HuH-7 (cell line): Measurements from ENCODE around the gene CD14.
"Not testable (repeated sequence)": the region's sequence is repeated elsewhere in the genome, so short reads cannot be mapped to it uniquely, and the experiment has no call there.

ENCODE experiments used
- DNase-seq: peaks from one replicate; pipeline ENCODE4 v3.0.0; 2011; ENCODE audit warnings: low spot score

CD14 gene

DNA sequence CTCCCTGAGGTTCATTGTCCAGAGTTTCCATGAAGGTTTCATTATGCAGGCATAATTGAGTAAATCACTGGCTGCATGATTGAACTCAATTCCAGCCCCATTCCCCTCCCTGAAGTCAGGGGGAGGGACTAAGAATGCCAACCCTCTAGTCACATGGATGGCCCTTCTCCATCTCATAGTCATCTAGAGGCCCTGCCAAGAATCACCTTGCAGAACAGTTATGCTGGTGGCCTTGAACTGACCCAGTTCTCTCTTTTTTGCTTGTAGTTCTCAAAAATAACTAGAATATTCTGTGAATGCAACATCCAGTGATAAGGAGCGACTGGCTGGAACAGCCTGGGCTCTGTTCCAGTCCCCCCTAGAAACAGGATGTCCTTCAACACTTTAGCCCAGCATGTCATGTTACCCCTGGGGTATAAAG is 36.6 kb downstream of the CD14 start:
- DNase-seq, result no peak

DNA sequence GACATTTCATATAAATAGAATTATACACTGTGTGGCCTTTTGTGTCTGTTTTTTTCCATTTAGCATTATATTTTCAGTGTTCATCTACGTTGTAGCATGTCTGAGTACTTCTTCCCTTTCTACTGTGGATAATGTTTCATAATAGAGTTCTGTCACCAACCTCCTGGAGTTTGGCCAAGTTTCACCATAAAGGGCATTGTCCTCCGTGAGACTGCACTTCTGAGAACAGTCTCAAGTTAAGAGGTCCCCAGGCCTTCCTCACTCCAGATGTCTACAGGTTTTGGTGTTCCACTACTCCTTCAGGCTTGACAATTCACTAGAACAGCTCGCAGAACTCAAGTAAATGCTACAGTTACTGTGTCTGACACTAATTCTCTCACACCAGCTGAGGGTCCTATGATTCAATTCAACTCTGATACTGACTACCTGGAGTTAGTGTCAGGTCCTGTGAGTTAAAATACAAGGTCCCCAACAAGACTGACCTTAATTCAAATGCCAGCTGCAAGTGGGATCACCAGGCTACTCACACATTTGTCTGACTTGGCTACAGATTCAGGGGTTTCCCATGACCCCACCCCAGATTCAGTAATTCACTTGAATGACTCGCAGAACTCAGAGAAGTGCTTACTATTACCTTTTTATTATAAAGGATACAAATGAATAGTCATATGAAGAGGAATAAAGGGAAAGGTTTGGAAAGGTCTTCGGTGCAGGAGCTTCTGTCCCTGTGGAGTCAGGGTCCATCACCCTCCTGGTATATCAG is 37.3 kb downstream of the CD14 start:
- no peak for DNase-seq

DNA sequence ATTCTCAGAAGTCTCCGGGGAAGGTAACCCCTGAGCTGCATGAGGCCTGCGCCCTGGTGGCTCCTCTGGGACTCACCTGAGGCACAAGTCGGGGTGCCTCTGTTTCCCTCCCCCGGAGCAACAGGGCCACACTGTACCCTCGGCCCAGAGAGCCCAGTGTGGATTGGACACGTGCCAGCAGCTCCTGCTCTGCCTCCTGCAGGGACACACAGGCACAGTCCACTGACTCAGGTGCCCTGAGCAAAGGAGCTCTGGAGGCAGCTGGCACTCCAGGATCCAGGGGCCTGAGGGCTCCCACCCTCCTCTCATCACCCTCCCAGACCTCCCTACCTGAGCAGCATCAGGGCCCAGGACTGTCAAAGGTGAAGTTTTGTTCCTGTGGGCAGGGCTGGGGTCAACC is 38.8 kb downstream of the CD14 start:
- DNase-seq, result no peak

DNA sequence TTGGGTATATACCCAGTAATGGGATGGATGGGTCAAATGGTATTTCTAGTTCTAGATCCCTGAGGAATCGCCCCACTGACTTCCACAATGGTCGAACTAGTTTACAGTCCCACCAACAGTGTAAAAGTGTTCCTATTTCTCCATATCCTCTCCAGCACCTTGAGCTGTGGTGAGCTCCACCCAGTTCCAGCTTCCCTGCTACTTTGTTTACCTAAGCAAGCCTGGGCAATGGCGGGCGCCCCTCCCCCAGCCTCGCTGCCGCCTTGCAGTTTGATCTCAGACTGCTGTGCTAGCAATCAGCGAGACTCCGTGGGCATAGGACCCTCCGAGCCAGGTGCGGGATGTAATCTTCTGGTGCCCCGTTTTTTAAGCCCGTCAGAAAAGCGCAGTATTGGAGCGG is 39.9 kb downstream of the CD14 start:
- not testable (repeated sequence) for DNase-seq

DNA sequence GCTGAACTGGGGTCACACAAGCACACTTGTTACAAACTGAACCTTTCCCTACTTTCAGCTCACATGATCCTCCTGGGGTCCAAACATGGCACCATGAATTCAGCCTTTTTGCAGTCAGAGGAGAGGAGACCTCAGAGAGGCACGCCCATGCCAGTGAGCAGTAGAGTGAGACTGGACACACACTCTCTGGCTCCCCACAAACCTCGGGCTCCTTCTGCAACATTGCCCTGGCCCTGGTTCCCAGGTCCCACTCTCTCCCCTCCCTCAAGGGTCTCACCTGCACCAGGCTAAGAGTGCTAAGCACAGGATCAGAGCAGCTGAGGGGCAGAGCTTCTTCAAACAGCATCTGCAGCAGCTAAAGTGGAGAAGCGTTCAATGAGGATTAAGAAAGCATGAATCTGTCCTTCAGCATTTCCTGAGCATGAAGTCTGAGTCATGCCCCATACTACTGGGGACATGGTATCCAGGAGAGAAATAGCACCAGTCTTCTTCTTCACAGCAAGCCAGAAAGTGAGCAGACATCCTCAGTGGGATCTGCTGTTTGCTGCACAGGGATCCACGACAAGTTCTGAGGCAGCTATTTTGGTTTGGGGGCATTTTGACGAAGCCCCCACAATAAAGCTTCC is 41.1 kb downstream of the CD14 start:
- DNase-seq, result no peak

DNA sequence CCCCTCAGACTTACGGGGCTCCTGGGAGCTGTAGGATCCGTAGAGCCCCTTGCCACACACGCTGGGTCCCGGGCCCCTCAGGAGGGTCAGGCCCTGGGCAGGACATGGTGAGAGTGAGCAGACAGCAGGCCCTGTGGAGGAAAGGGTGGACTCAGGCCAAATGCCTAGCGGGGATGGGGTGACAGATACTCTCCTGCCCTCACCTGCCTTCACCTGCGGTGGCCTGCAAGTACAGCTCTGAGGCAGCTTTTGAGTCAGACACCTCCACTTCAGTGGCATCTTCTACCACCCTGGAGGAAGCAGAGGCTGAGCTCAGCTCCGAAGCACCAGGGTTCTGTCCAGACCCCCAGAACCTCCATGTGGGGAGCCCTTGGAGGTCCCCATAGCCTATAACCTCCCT is 42.1 kb downstream of the CD14 start:
- no peak for DNase-seq

DNA sequence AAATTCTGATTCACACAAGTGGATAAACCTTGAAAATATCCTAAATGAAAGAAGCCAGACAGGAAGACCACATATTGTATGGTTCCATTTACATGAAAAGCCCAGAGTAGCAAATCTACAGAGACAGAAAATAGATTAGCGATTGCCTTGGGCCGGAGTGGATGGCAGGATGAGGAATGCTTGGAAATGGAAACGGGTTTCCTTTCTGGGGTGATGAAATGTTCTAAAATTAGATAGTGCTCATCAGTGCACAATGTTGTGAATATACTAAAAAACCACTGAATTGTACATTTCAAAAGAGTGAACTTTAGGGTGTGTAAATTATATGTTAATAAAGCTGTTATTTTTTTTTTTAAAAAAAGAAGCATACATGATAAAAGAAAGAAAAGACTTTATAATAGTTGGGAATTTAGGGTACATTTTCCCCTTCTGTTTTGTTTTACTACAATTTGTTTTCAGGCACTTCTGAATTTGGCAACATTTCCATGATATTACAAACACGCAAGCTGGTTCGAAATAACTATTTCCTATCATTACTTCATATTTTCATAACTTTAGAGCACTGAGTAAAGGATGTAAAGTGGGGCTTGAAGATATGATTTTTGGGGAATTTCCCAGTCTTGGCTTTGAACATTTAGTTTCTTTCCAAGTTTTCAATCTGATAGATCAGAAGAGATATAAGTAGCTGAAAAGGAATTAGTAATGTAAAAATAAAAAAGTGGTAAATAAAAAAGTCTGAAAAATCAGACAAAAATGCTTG is 44.5 kb downstream of the CD14 start:
- no peak for DNase-seq

DNA sequence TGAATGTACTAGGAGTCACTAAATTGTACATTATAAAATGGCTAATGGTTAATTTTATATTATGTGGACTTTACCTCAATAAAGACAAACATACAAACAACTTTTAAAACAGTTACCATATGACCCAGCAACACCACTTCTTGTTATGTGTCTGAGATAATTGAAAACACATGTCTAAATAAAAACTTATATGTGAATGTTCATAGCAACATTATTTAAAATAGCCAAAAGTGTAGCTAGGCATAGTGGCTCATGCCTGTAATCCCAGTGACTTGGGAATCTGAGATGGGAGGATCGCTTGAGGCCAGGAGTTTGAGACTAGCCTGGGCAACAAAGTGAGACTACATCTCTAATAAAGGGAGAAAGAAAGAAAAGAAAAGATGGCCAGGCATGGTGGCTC is 45.5 kb downstream of the CD14 start:
- DNase-seq, result no peak
